ENCODE data around the gene RPA3.

Gene RPA3

DNA sequence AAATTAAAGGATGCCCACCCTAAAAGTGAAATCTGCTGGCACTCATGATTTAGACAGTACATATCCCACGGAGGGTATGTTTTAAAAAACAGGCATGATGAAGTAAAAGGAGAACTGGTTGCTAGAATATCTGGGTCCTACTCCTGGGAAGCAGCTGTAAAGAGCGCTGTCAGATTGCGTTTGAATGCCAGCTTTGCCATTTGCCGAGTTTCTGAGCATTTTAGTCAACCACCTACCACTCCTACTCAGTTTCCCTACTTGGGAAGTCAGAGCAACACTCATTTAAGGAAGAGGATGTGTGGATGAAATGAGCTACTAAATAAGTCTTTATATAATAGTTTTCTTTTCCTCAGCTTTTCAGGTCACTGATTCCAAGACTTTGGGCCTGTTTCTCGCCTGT, 79.0 kb downstream of the RPA3 start:
- Histone ChIP-seq H3K36me3 (replicated peaks) (no peaks in the 10 kb centered on the region), H3K4me3 (ENCODE audit: low read depth, low read length) (peak overlapping the region; percentile 96), H3K27me3 (replicated peaks) (no peaks in the 10 kb centered on the region), H3K27ac (peak overlapping the region; percentile 16)
- TF ChIP-seq, protein P1, sequence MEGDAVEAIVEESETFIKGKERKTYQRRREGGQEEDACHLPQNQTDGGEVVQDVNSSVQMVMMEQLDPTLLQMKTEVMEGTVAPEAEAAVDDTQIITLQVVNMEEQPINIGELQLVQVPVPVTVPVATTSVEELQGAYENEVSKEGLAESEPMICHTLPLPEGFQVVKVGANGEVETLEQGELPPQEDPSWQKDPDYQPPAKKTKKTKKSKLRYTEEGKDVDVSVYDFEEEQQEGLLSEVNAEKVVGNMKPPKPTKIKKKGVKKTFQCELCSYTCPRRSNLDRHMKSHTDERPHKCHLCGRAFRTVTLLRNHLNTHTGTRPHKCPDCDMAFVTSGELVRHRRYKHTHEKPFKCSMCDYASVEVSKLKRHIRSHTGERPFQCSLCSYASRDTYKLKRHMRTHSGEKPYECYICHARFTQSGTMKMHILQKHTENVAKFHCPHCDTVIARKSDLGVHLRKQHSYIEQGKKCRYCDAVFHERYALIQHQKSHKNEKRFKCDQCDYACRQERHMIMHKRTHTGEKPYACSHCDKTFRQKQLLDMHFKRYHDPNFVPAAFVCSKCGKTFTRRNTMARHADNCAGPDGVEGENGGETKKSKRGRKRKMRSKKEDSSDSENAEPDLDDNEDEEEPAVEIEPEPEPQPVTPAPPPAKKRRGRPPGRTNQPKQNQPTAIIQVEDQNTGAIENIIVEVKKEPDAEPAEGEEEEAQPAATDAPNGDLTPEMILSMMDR (IDR thresholded peaks at IDR 0.05; ENCODE audit: low read depth, low read length, missing control alignments): no peak
- DNase-seq: no peak
- in situ Hi-C loops (cut with HindIII; ENCODE audit: low pct_ligation_motif_present, low sequenced_read_pairs): no loop called here

DNA sequence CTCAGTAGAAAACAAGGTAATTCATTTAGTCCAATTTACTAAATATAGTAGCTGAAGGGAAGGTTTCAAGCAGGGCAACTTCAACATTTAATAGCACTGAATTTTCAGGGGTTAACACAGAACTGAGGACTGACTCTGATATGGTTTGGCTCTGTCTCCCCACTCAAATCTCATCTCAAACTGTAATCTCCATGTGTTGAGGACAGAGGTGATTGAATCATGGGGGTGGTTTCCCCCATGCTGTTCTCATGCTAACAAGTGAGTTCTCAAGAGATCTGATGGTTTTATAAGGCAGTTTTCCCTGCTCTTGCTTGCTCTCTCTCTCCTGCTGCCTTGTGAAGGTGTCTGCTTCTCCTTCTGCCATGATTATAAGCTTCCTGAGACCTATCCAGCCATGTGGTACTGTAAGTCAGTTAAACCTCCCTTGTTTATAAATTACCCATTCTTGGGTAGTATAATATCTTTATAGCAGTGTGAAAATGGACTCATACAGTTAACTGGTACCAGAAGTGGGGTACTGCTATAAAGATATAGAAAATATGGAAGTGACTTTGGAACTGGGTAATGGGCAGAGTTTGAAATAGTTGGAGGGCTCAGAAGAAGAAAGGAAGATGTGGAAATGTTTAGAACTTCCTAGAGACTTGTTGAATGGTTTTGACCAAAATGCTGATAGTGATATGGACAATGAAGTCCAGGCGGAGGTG, 87.6 kb downstream of the RPA3 start:
- no peak for DNase-seq
- H3K36me3 ChIP-seq (replicated peaks): no peaks in the 10 kb centered on the region
- H3K27ac ChIP-seq: no peak overlapping the region
- TF ChIP-seq, protein P1 (IDR thresholded peaks at IDR 0.05; ENCODE audit: low read depth, low read length, missing control alignments): no peak
- in situ Hi-C loops (cut with HindIII; ENCODE audit: low pct_ligation_motif_present, low sequenced_read_pairs): no loop called here
- no peaks in the 10 kb centered on the region for H3K27me3 ChIP-seq (replicated peaks)
- no peak overlapping the region for H3K4me3 ChIP-seq (ENCODE audit: low read depth, low read length)

DNA sequence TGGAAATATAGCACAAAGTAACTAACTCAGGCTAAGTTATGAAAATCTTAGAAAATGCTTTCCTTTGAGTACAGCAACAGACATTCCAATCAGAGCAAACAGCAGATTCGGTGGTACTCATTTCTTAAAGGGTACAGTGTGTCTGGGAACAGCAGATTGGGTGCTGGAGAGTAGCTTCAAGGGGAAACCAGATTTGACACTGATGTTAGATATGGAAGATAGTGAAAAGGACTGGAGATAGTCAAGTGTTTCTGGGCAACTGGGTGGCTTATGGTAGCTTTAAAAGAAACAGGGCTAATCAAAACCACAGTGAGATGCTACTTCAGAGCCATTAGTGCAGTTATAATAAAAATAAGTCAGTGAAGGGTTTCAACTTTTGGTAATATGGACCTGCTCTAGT, 89.9 kb downstream of the RPA3 start:
- in situ Hi-C loops (cut with HindIII; ENCODE audit: low pct_ligation_motif_present, low sequenced_read_pairs): no loop called here
- no peak overlapping the region for H3K4me3 ChIP-seq (ENCODE audit: low read depth, low read length)
- no peak overlapping the region for H3K27ac ChIP-seq
- TF ChIP-seq, protein P1 (IDR thresholded peaks at IDR 0.05; ENCODE audit: low read depth, low read length, missing control alignments): no peak
- no peak for DNase-seq
- H3K27me3 ChIP-seq (replicated peaks): no peaks in the 10 kb centered on the region
- no peaks in the 10 kb centered on the region for H3K36me3 ChIP-seq (replicated peaks)

DNA sequence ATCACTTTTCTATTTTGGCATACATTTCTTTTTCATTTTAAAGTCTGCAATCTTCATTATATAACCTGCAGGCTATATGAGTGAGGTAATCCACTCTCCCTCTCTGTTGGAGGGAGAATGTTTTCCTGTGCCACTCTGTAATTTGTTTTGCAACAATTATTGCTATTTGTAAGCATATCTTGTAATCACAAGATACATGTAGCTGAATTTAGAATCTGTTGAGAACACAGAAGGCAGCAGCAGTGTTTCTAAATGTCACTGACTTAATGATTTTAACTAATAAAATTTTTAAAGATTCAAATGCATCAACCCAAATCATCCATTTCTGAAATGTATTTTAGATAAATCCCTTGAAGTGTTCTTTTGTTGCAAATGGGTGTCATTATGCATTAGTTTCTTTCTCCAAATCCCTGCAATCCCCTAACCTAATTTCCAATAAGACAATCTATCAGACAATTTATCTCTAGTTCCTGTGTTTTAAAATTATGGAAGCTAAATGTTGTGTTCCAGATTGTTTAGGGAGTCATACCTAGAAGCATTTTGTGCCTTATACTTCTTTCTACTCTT, 97.7 kb downstream of the RPA3 start:
- no peak overlapping the region for H3K4me3 ChIP-seq (ENCODE audit: low read depth, low read length)
- TF ChIP-seq, protein P1 (IDR thresholded peaks at IDR 0.05; ENCODE audit: low read depth, low read length, missing control alignments): no peak
- in situ Hi-C loops (cut with HindIII; ENCODE audit: low pct_ligation_motif_present, low sequenced_read_pairs): no loop called here
- no peaks in the 10 kb centered on the region for H3K27me3 ChIP-seq (replicated peaks)
- no peak overlapping the region for H3K27ac ChIP-seq
- DNase-seq: no peak
- H3K36me3 ChIP-seq (replicated peaks): no peaks in the 10 kb centered on the region

DNA sequence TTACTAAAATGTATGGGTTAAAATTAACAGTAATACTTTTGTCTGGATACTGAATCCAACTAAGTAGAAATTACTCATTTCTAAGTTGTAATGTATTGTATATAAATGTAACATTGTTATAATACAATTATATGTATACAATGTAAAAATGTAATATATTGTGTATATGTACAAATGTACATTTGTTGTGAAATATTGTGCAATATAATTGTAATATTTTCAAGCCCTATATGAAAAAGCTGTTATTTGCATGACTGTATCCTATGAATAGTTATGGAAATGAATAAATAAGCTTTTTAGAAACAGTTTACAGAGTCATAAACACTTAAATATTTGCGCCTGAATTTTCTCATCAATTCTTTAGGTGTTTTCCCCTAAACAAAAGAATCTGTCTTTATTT, 98.2 kb downstream of the RPA3 start:
- H3K4me3 ChIP-seq (ENCODE audit: low read depth, low read length): no peak overlapping the region
- in situ Hi-C loops (cut with HindIII; ENCODE audit: low pct_ligation_motif_present, low sequenced_read_pairs): no loop called here
- no peak overlapping the region for H3K27ac ChIP-seq
- TF ChIP-seq, protein P1 (IDR thresholded peaks at IDR 0.05; ENCODE audit: low read depth, low read length, missing control alignments): no peak
- H3K27me3 ChIP-seq (replicated peaks): no peaks in the 10 kb centered on the region
- no peaks in the 10 kb centered on the region for H3K36me3 ChIP-seq (replicated peaks)
- no peak for DNase-seq

DNA sequence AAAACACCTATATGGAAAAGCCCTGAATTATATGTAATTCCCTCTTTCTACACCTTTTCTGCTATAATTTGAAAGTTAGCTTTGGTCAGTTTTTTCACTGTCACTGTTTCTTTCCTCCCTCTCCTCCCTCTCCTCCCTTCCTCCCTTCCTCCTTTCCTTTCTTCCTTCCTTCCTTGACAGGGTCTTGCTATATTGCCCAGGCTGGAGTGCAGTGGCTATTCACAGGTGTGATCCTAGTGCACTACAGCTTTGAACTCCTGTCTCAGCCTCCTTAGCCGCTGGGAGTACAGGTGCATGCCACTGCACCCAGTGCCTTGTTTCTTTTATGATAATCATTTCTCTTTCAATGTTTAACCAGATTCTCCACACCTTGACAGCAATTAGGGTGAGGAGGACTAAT, 100.0 kb downstream of the RPA3 start:
- no peak for DNase-seq
- Histone ChIP-seq H3K36me3 (replicated peaks) (no peaks in the 10 kb centered on the region), H3K27me3 (replicated peaks) (no peaks in the 10 kb centered on the region), H3K4me3 (ENCODE audit: low read depth, low read length) (no peak overlapping the region), H3K27ac (no peak overlapping the region)
- in situ Hi-C loops (cut with HindIII; ENCODE audit: low pct_ligation_motif_present, low sequenced_read_pairs): no loop called here
- TF ChIP-seq, protein P1 (IDR thresholded peaks at IDR 0.05; ENCODE audit: low read depth, low read length, missing control alignments): no peak
